Neural cell (in vitro differentiated cells): ENCODE results near the gene EYA2. TPM values are rescaled to one million over a fixed set of nuclear protein-coding genes. Genes with fewer than 3 reads are reported as not detected.

ENCODE experiments used
- H2AFZ ChIP-seq: fragments of 200-600, 300-800 bp; sonication (generic), shearing (Covaris generic); 2 replicates; pipeline ENCODE4 v1.6.0; 2014; ENCODE audit warnings: low read depth, mild to moderate bottlenecking, antibody characterized with exemption, low read length, moderate library complexity
- H3F3A ChIP-seq: fragments of 200-600 bp; shearing (Covaris generic); 2 replicates; pipeline ENCODE4 v1.6.1; 2016; ENCODE audit warnings: mild to moderate bottlenecking, moderate library complexity, mixed read lengths, antibody characterized with exemption, low read length; ENCODE audit not compliant: insufficient read depth, poor library complexity, severe bottlenecking
- H3K27ac ChIP-seq: fragments of 200-600, 300-800 bp; sonication (generic), shearing (Covaris generic); 2 replicates; pipeline ENCODE4 v1.5.1; 2014; ENCODE audit warnings: mild to moderate bottlenecking, low read length, moderate library complexity
- H3K27me3 ChIP-seq: fragments of 300-800, 200-600 bp; sonication (generic), shearing (Covaris generic); 2 replicates; pipeline ENCODE4 v1.6.0; 2014; ENCODE audit warnings: mild to moderate bottlenecking, low read depth, low read length, moderate library complexity; ENCODE audit not compliant: insufficient read depth
- H3K36me3 ChIP-seq: fragments of 300-800, 200-600 bp; sonication (generic), shearing (Covaris generic); 2 replicates; pipeline ENCODE4 v1.5.1; 2014; ENCODE audit warnings: mild to moderate bottlenecking, antibody characterized with exemption, low read length, moderate library complexity; ENCODE audit not compliant: insufficient read depth
- H3K4me2 ChIP-seq: fragments of 300-800, 200-600 bp; sonication (generic), shearing (Covaris generic); 2 replicates; pipeline ENCODE4 v1.6.0; 2014; ENCODE audit warnings: mild to moderate bottlenecking, low read length
- H3K4me3 ChIP-seq: fragments of 300-800, 200-600 bp; sonication (generic), shearing (Covaris generic); 2 replicates; pipeline ENCODE4 v1.5.1; 2014; ENCODE audit warnings: mild to moderate bottlenecking, low read length, moderate library complexity
- H3K79me2 ChIP-seq: fragments of 200-600 bp; shearing (Covaris generic); replicated peaks from 2 replicates; pipeline ENCODE4 v1.6.0; 2014; ENCODE audit warnings: mild to moderate bottlenecking, low read length, moderate library complexity; ENCODE audit not compliant: insufficient read depth
- H3K9ac ChIP-seq: fragments of 300-800, 200-600 bp; sonication (generic), shearing (Covaris generic); 2 replicates; pipeline ENCODE4 v1.6.1; 2016; ENCODE audit warnings: mild to moderate bottlenecking, low read length, mixed read lengths
- H3K9me2 ChIP-seq: fragments of 200-600 bp; shearing (Covaris generic); 2 replicates; pipeline ENCODE4 v1.6.1; 2016; ENCODE audit warnings: mild to moderate bottlenecking, low read length, mixed read lengths; ENCODE audit not compliant: insufficient read depth
- H3K9me3 ChIP-seq: fragments of 200-600, 300-800 bp; sonication (generic), shearing (Covaris generic); 2 replicates; pipeline ENCODE4 v1.6.1; 2016; ENCODE audit warnings: mild to moderate bottlenecking, mixed run types, low read length, moderate library complexity, mixed read lengths
- H4K20me1 ChIP-seq: fragments of 200-600 bp; shearing (Covaris generic); 2 replicates; pipeline ENCODE4 v1.6.1; 2016; ENCODE audit warnings: mild to moderate bottlenecking, mixed run types; ENCODE audit not compliant: insufficient read depth
- EP300 ChIP-seq: fragments of 450-650 bp; conservative IDR thresholded peaks from 2 replicates; pipeline ENCODE4 v1.6.1; 2014; ENCODE audit warnings: antibody characterized with exemption, mild to moderate bottlenecking, moderate library complexity; ENCODE audit not compliant: poor library complexity, severe bottlenecking
- EZH2 ChIP-seq: fragments of 200-600, 300-800 bp; shearing (Covaris generic), sonication (generic); IDR thresholded peaks from 2 replicates; pipeline ENCODE4 v1.6.1; 2014; ENCODE audit warnings: antibody characterized with exemption, low read length, borderline replicate concordance, mild to moderate bottlenecking; ENCODE audit not compliant: insufficient read depth, poor library complexity, severe bottlenecking
- MXI1 ChIP-seq: fragments of 450-650 bp; conservative IDR thresholded peaks from 2 replicates; pipeline ENCODE4 v1.6.1; 2014; ENCODE audit warnings: antibody characterized with exemption, mild to moderate bottlenecking; ENCODE audit not compliant: poor library complexity, severe bottlenecking
- POLR2AphosphoS5 ChIP-seq: IDR thresholded peaks from 2 replicates; pipeline ENCODE4 v1.6.1; 2012
- RAD21 ChIP-seq: fragments of 450-650 bp; conservative IDR thresholded peaks from 2 replicates; pipeline ENCODE4 v1.6.1; 2014; ENCODE audit warnings: antibody characterized with exemption, mild to moderate bottlenecking, moderate library complexity
- REST ChIP-seq: IDR thresholded peaks from 2 replicates; pipeline ENCODE4 v1.6.1; 2012; ENCODE audit warnings: borderline replicate concordance
- SMC3 ChIP-seq: fragments of 450-650 bp; conservative IDR thresholded peaks from 2 replicates; pipeline ENCODE4 v1.6.1; 2014; ENCODE audit warnings: antibody characterized with exemption, mild to moderate bottlenecking, moderate library complexity; ENCODE audit not compliant: poor library complexity
- TAF1 ChIP-seq: IDR thresholded peaks from 2 replicates; pipeline ENCODE4 v1.6.1; 2012; ENCODE audit warnings: low read depth
- polyA plus RNA-seq: library from polyadenylated mRNA; depleted of rRNA; stranded (reverse); fragments of >200 nt; gene quantifications from 2 replicates; pipeline ENCODE4 v1.2.3, GENCODE V29; 2014
- TF ChIP-seq, protein P1 (sequence below): fragments of 450-650 bp; IDR thresholded peaks from 2 replicates; pipeline ENCODE4 v1.5.1; 2014; ENCODE audit warnings: antibody characterized with exemption, mild to moderate bottlenecking, moderate library complexity; ENCODE audit not compliant: poor library complexity, severe bottlenecking

EYA2 gene
- polyA plus RNA-seq, 1 donor from 2014 or later = 0.88 TPM

DNA sequence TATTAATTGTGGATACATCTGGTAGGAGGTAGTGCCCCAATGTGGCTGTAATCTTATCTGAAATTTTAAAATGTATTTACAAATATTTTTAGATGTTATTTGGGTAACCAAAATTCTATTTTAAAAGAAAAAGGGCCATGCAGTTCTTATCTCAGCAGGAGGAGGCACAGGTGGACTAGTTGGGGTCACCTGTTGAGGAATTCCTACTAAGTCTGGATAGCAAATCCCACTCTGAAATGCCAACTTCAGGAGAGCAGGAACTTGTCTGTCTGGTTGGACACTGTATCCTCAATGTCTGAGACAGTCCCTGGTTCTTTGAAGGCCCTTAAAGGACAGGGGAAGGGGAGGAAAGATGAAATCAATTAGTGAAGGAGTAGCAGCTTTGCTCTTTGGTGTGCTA, 82.6 kb downstream of the EYA2 start:
- Histone ChIP-seq H2AFZ (no peak overlapping the region), H3K9me2 (no peaks in the 10 kb centered on the region), H3K9me3 (no peaks in the 10 kb centered on the region), H3F3A (no peaks in the 10 kb centered on the region), H3K79me2 (no peaks in the 10 kb centered on the region), H3K4me2 (no peak overlapping the region), H3K4me3 (no peak overlapping the region), H4K20me1 (no peaks in the 10 kb centered on the region), H3K9ac (no peak overlapping the region), H3K36me3 (no peaks in the 10 kb centered on the region), H3K27me3 (no peaks in the 10 kb centered on the region), H3K27ac (no peak overlapping the region)
- TF ChIP-seq REST (no peak), TAF1 (no peak), POLR2AphosphoS5 (no peak), MXI1 (no peak), SMC3 (no peak), RAD21 (no peak), EZH2 (no peak), EP300 (no peak)
- TF ChIP-seq, protein P1, sequence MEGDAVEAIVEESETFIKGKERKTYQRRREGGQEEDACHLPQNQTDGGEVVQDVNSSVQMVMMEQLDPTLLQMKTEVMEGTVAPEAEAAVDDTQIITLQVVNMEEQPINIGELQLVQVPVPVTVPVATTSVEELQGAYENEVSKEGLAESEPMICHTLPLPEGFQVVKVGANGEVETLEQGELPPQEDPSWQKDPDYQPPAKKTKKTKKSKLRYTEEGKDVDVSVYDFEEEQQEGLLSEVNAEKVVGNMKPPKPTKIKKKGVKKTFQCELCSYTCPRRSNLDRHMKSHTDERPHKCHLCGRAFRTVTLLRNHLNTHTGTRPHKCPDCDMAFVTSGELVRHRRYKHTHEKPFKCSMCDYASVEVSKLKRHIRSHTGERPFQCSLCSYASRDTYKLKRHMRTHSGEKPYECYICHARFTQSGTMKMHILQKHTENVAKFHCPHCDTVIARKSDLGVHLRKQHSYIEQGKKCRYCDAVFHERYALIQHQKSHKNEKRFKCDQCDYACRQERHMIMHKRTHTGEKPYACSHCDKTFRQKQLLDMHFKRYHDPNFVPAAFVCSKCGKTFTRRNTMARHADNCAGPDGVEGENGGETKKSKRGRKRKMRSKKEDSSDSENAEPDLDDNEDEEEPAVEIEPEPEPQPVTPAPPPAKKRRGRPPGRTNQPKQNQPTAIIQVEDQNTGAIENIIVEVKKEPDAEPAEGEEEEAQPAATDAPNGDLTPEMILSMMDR = no peak

DNA sequence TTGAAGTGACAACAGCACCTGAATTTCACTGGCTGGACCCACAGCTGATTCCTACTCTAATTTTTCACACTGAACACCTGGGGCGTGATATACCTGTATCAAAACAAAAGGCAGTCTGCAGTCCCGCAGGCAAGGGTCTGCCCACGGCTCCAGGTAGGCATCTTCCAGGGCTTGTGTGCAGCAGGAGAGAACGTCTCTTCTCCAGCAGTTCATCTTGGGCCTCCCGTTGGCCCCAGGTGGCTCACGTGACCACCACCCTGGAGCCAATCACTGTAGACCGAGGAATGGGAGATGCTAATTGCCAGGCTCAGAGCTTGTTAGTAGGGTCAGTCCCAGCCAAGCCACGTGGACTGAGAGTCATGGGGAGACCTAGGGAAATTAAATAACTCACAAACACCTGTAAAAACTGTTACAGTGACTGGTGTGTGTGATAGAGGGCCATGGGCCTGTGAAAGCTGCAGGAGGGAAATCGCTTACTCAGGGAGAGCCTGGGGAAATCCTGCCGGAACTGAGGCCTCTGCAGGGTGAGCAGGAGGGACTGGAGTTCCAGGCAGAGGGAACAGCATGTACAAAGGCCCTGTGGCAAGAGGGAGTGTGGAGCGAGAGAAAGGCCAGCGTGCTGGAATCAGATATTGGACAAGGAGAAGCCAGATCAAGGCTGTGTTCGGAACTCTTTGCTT, 83.4 kb downstream of the EYA2 start:
- Histone ChIP-seq H2AFZ (no peak overlapping the region), H3F3A (no peaks in the 10 kb centered on the region)

More for the DNA sequence above, 83.4 kb downstream of the EYA2 start:
- Histone ChIP-seq H3K4me2 (no peak overlapping the region), H3K4me3 (no peak overlapping the region), H4K20me1 (no peaks in the 10 kb centered on the region), H3K9me2 (no peaks in the 10 kb centered on the region), H3K79me2 (no peaks in the 10 kb centered on the region), H3K36me3 (no peaks in the 10 kb centered on the region), H3K9ac (no peak overlapping the region), H3K27ac (no peak overlapping the region), H3K27me3 (no peaks in the 10 kb centered on the region), H3K9me3 (no peaks in the 10 kb centered on the region)
- TF ChIP-seq EZH2 = no peak
- no peak for TF ChIP-seq POLR2AphosphoS5
- no peak for TF ChIP-seq MXI1
- no peak for TF ChIP-seq REST
- TF ChIP-seq TAF1 = no peak
- no peak for TF ChIP-seq EP300
- TF ChIP-seq, protein P1 = no peak
- TF ChIP-seq SMC3 = no peak
- no peak for TF ChIP-seq RAD21
